HL-60 (cell line): Measurements from ENCODE around the gene HBG1.

Experiments
- DNase-seq, 2 experiments: peaks; one replicate each; pipeline ENCODE4 v3.0.0-alpha.2; 2010 to 2020; ENCODE audit warnings: low read depth in 1 of 2, low spot score in 1 of 2
- H3K27ac ChIP-seq: fragments of 250-450 bp; sonication (Bioruptor Pico); replicated peaks from 2 replicates; pipeline ENCODE4 v1.5.1; 2020; ENCODE audit warnings: mild to moderate bottlenecking, moderate library complexity
- H3K27me3 ChIP-seq: fragments of 250-450 bp; sonication (Bioruptor Pico); 2 replicates; pipeline ENCODE4 v1.5.1; 2021; ENCODE audit warnings: mild to moderate bottlenecking, moderate library complexity; ENCODE audit not compliant: insufficient read depth, poor library complexity, severe bottlenecking
- H3K4me3 ChIP-seq: replicated peaks from 2 replicates; pipeline ENCODE4 v1.5.1; 2011; ENCODE audit warnings: mild to moderate bottlenecking, control low read depth, low read length; ENCODE audit not compliant: insufficient read depth
- CTCF ChIP-seq: IDR thresholded peaks from one replicate; pipeline ENCODE4 v1.5.1; 2011; ENCODE audit warnings: low read length, control low read depth, inconsistent platforms; ENCODE audit not compliant: insufficient read depth
- GABPA ChIP-seq: IDR thresholded peaks from 2 replicates; pipeline ENCODE4 v1.6.1; 2012; ENCODE audit warnings: low read depth
- POLR2AphosphoS5 ChIP-seq: IDR thresholded peaks from 2 replicates; pipeline ENCODE4 v1.6.1; 2012; ENCODE audit warnings: low read depth
- REST ChIP-seq: IDR thresholded peaks from 2 replicates; pipeline ENCODE4 v1.6.1; 2012; ENCODE audit warnings: low read depth; ENCODE audit not compliant: insufficient replicate concordance
- SPI1 ChIP-seq: IDR thresholded peaks from 2 replicates; pipeline ENCODE4 v1.6.1; 2012; ENCODE audit warnings: low read depth, mild to moderate bottlenecking, borderline replicate concordance

The HBG1 gene

GRCh38 chr11:5275369-5276110 is 25.9 kb upstream of the HBG1 start:
- H3K4me3 ChIP-seq, result no peak overlapping the region
- H3K27me3 ChIP-seq, result no peaks in the 10 kb centered on the region
- TF ChIP-seq REST (no peak), CTCF (no peak), GABPA (no peak), POLR2AphosphoS5 (no peak), SPI1 (no peak)
- no peak for DNase-seq
- H3K27ac ChIP-seq, result no peak overlapping the region

- H3K27ac ChIP-seq, result no peak overlapping the region
- no peak overlapping the region for H3K4me3 ChIP-seq
- no peak for TF ChIP-seq GABPA
- TF ChIP-seq POLR2AphosphoS5, result no peak
- TF ChIP-seq SPI1, result no peak
- H3K27me3 ChIP-seq, result no peaks in the 10 kb centered on the region
- no peak for DNase-seq
Measured at GRCh38 chr11:5274395-5274794, 24.7 kb upstream of the HBG1 start.

- Histone ChIP-seq H3K27ac (no peak overlapping the region), H3K4me3 (no peak overlapping the region), H3K27me3 (no peaks in the 10 kb centered on the region)
- TF ChIP-seq REST (no peak), CTCF (no peak)
- no peak for DNase-seq
Measured at GRCh38 chr11:5272395-5273017, 22.8 kb upstream of the HBG1 start.

GRCh38 chr11:5269715-5270147 is 20.1 kb upstream of the HBG1 start, which contains the start of gene HBE1:
Gene HBE1, minus strand, starts transcription at chr11:5269945. Its CDS starts 55 bp downstream, at chr11:5269890.
- Histone ChIP-seq H3K27me3 (no peaks in the 10 kb centered on the region), H3K27ac (no peak within 1 kb of the TSS), H3K4me3 (no peak within 1 kb of the TSS)
- no peak for TF ChIP-seq GABPA
- TF ChIP-seq CTCF, result no peak
- no peak for TF ChIP-seq SPI1
- TF ChIP-seq REST, result no peak
- DNase-seq, result no peak
